Uterus (tissue), 2 donors: ENCODE results near the gene COL5A1.

Experiments used
- CTCF ChIP-seq, 4 experiments: fragments of 200-600 bp in 2 of 4; fragments of 450-650 bp in 2 of 4; sonication (generic) in 2 of 4; IDR thresholded peaks; one replicate each; pipeline ENCODE4 v1.5.1; 2016 to 2019; ENCODE audit warnings: antibody characterized with exemption in 4 of 4, mild to moderate bottlenecking in 2 of 4, moderate library complexity in 1 of 4
- POLR2A ChIP-seq, 2 donors: fragments of 450-650 bp; IDR thresholded peaks; one replicate each; pipeline ENCODE4 v1.6.1; 2016; ENCODE audit warnings: antibody characterized with exemption in 2 of 2, mild to moderate bottlenecking in 1 of 2, moderate library complexity in 1 of 2

GRCh38 chr9:134682651-134683364 lies 41.2 kb downstream of the COL5A1 start:
- TF ChIP-seq CTCF (IDR thresholded peaks at IDR 0.05) (no peak), POLR2A (IDR thresholded peaks at IDR 0.05) (no peak)
